ENCODE results near the gene CCT4.

CCT4 gene

DNA sequence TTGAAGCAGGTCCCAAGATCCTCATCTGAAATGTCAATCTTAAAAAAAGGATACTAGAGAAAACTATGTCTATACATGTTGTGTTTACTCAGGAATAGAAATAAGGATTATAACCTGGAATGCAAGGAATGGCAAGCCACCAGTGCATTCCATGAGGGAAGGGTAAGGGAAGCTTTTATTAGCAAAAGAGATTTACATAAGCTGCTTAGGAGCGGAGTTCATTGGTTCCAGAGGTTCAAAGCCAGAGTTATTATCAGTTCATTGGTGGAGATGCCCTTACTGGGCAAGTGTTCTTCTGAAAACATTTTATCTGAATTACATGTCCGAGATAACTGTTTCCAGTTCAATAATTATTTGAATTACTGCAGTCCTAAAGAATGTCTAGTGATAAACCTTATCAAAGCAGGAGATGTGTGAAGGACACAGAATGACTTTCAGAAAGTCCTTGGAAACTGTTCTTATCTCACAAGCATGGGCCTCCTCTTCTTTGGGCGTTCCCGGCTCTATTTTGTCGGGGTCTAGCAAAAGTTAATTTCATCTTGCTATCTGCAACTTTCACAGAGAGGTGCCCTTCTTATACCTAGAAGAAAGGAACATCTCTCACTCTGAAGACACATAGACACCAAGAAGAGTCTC, 40.5 kb upstream of the CCT4 start:
- H3K4me3 ChIP-seq (ENCODE audit: low read length in 2 of 2): no peak overlapping the region
- H3K23ac ChIP-seq (ENCODE audit: low read depth, low read length, poor library complexity): no peak overlapping the region
- H3K36me3 ChIP-seq (replicated peaks in 1 of 2; ENCODE audit: control insufficient read depth in 2 of 2, insufficient read depth in 2 of 2, low read length in 2 of 2): no peaks in the 10 kb centered on the region
- no peak for DNase-seq (ENCODE audit: low spot score)
- H3K4me1 ChIP-seq (ENCODE audit: control insufficient read depth in 2 of 2, insufficient read depth in 1 of 2, low read depth in 1 of 2, low read length in 2 of 2): no peaks in the 10 kb centered on the region
- H3K9ac ChIP-seq (ENCODE audit: low read depth, low read length, poor library complexity): no peak overlapping the region
- H3K27ac ChIP-seq (replicated peaks; ENCODE audit: low read length): no peak overlapping the region
- no peak overlapping the region for H3K4ac ChIP-seq (ENCODE audit: low read length)
- H2AFZ ChIP-seq (ENCODE audit: low read length): no peak overlapping the region
- no CpG with 5 or more reads among the region's 5 CpGs for WGBS, 2 donors (ENCODE audit: extremely low coverage in 2 of 2, insufficient read length in 2 of 2, insufficient replicate concordance in 1 of 2)
- no peak overlapping the region for H3K14ac ChIP-seq (ENCODE audit: low read length)
- H3K18ac ChIP-seq (ENCODE audit: low read length): no peak overlapping the region
- H2AK5ac ChIP-seq (ENCODE audit: low read depth, low read length): no peak overlapping the region
- H3K79me1 ChIP-seq (ENCODE audit: low read depth, low read length): peaks cover 5% of the 10 kb centered on the region
- no peak overlapping the region for H3K4me2 ChIP-seq (ENCODE audit: insufficient read depth, low read length, poor library complexity, severe bottlenecking)
- peaks cover 7 to 8% of the 10 kb centered on the region in 2 donors for H3K9me3 ChIP-seq (replicated peaks in 1 of 2; ENCODE audit: control insufficient read depth in 2 of 2, insufficient read depth in 1 of 2, low read depth in 1 of 2, low read length in 2 of 2)
- no peak overlapping the region for H4K8ac ChIP-seq (ENCODE audit: low read depth, low read length)
- no peak overlapping the region for H2BK120ac ChIP-seq (ENCODE audit: low read depth, low read length)
- H2BK12ac ChIP-seq (ENCODE audit: low read length): no peak overlapping the region
- peaks cover 0 to 2% (median 0%) of the 10 kb centered on the region in 3 experiments for H3K27me3 ChIP-seq (ENCODE audit: control insufficient read depth in 3 of 3, insufficient read depth in 3 of 3, low read depth in 1 of 3, low read length in 3 of 3)
- no peak overlapping the region for H4K91ac ChIP-seq (ENCODE audit: low read depth, low read length, poor library complexity)
- no peak overlapping the region for H2BK15ac ChIP-seq (ENCODE audit: low read length)
- H2BK5ac ChIP-seq (ENCODE audit: low read length): no peak overlapping the region

DNA sequence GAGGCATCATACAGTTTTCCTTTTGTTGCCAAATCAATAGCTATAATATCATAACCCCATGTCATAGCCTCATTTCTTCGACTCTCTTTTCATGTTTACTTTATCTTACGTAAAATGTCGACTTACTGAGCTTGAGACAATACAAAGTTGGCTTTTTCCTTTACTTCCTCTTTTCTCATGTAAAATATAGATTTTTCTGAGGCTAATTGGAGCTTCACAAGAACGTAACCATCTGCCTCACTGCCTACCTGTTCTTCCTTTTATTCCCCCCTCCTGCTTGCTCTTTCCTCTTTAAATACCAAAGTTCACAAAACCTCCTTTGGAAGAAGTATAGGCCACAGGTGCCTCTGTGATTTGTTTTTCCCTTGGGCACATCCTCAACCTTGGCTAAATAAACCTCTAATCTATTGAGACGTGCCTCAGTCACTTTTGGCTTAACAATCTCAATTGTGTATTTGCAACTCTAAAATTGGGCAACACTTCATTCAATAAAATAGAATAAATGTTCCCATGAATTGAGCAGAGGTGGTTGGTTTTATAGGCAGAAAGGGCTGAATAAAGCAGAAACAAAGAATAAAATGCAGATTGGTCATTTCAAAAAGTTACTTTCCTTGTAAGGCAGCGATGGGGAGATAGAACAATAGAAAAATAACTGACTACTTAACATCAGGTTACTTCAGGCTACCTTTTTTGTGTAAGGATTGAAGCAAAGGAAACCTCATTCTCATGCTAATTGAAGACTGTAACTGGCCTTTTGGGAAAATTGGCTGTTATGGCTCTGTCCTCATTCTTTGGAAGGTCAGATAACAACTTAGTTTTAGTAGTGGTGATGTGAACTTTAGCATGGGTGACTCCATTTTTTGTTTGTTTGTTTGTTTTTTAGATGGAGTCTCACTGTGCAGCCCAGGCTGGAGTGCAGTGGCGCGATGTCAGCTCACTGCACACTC, 38.3 kb upstream of the CCT4 start:
- Histone ChIP-seq H3K23ac (ENCODE audit: low read depth, low read length, poor library complexity) (no peak overlapping the region), H3K4ac (ENCODE audit: low read length) (no peak overlapping the region), H2BK15ac (ENCODE audit: low read length) (no peak overlapping the region), H3K18ac (ENCODE audit: low read length) (no peak overlapping the region), H3K9me3 (replicated peaks in 1 of 2; ENCODE audit: control insufficient read depth in 2 of 2, insufficient read depth in 1 of 2, low read depth in 1 of 2, low read length in 2 of 2) (no peaks in the 10 kb centered on the region), H2AK5ac (ENCODE audit: low read depth, low read length) (no peak overlapping the region), H3K9ac (ENCODE audit: low read depth, low read length, poor library complexity) (no peak overlapping the region), H3K27ac (replicated peaks; ENCODE audit: low read length) (no peak overlapping the region), H3K79me1 (ENCODE audit: low read depth, low read length) (no peaks in the 10 kb centered on the region), H3K36me3 (replicated peaks in 1 of 2; ENCODE audit: control insufficient read depth in 2 of 2, insufficient read depth in 2 of 2, low read length in 2 of 2) (no peaks in the 10 kb centered on the region), H4K91ac (ENCODE audit: low read depth, low read length, poor library complexity) (no peak overlapping the region), H3K4me3 (ENCODE audit: low read length in 2 of 2) (no peak overlapping the region), H2BK5ac (ENCODE audit: low read length) (no peak overlapping the region), H3K27me3 (ENCODE audit: control insufficient read depth in 3 of 3, insufficient read depth in 3 of 3, low read depth in 1 of 3, low read length in 3 of 3) (no peaks in the 10 kb centered on the region), H3K4me1 (ENCODE audit: control insufficient read depth in 2 of 2, insufficient read depth in 1 of 2, low read depth in 1 of 2, low read length in 2 of 2) (no peaks in the 10 kb centered on the region), H3K14ac (ENCODE audit: low read length) (no peak overlapping the region), H3K4me2 (ENCODE audit: insufficient read depth, low read length, poor library complexity, severe bottlenecking) (no peak overlapping the region), H2BK12ac (ENCODE audit: low read length) (no peak overlapping the region), H2BK120ac (ENCODE audit: low read depth, low read length) (no peak overlapping the region), H2AFZ (ENCODE audit: low read length) (no peak overlapping the region), H4K8ac (ENCODE audit: low read depth, low read length) (no peak overlapping the region)
- no CpG with 5 or more reads among the region's 8 CpGs for WGBS, 2 donors (ENCODE audit: extremely low coverage in 2 of 2, insufficient read length in 2 of 2, insufficient replicate concordance in 1 of 2)
- no peak for DNase-seq (ENCODE audit: low spot score)

DNA sequence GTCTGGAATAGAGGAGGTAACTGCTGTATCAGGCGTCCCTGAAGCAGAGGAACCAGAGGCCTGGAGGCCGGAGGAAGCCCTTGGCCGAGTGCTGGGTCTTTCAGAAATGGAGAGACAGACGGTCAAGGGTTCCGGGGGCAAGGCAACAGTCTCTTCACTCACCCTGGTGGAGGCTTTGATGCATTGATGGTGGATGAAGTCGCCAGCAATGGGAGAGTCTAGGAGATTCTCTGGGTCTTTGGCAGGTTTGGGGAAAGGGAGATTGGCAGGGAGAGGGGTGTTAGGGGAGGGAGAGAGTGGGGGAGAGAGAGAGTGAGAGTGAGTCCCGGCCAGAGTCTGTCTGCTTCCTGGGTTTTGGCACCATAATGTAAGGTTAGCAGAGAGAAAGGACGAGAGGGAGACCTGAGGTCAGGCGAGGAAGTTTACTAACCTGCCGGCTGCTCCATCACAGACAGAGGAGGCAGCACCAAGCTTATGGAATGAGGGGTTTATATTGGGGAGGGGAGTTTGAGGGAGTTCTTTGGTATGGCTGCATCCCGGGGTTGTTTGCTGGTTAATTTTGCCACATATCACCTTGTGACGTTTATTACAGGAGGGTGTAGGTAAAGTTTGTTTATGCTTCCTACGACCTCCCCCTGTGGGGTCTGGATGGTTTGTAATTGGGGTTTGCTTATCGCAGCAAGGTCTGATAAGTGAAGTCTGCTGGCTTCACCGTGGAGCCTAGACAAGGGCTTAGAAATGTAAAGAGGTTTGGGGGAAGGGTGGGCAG, 36.6 kb upstream of the CCT4 start:
- H3K27me3 ChIP-seq (ENCODE audit: control insufficient read depth in 3 of 3, insufficient read depth in 3 of 3, low read depth in 1 of 3, low read length in 3 of 3): no peaks in the 10 kb centered on the region
- no peak overlapping the region for H2AFZ ChIP-seq (ENCODE audit: low read length)
- no peak overlapping the region for H4K8ac ChIP-seq (ENCODE audit: low read depth, low read length)
- H3K36me3 ChIP-seq (replicated peaks in 1 of 2; ENCODE audit: control insufficient read depth in 2 of 2, insufficient read depth in 2 of 2, low read length in 2 of 2): no peaks in the 10 kb centered on the region
- no CpG with 5 or more reads among the region's 15 CpGs for WGBS, 2 donors (ENCODE audit: extremely low coverage in 2 of 2, insufficient read length in 2 of 2, insufficient replicate concordance in 1 of 2)
- no peak overlapping the region for H3K27ac ChIP-seq (replicated peaks; ENCODE audit: low read length)
- no peak overlapping the region for H3K9ac ChIP-seq (ENCODE audit: low read depth, low read length, poor library complexity)
- H3K18ac ChIP-seq (ENCODE audit: low read length): no peak overlapping the region
- H2BK15ac ChIP-seq (ENCODE audit: low read length): no peak overlapping the region
- H3K4me2 ChIP-seq (ENCODE audit: insufficient read depth, low read length, poor library complexity, severe bottlenecking): no peak overlapping the region
- H2BK12ac ChIP-seq (ENCODE audit: low read length): no peak overlapping the region
- H3K79me1 ChIP-seq (ENCODE audit: low read depth, low read length): no peaks in the 10 kb centered on the region
- no peak for DNase-seq (ENCODE audit: low spot score)
- no peak overlapping the region for H4K91ac ChIP-seq (ENCODE audit: low read depth, low read length, poor library complexity)
- H3K9me3 ChIP-seq (replicated peaks in 1 of 2; ENCODE audit: control insufficient read depth in 2 of 2, insufficient read depth in 1 of 2, low read depth in 1 of 2, low read length in 2 of 2): no peaks in the 10 kb centered on the region
- H2BK120ac ChIP-seq (ENCODE audit: low read depth, low read length): no peak overlapping the region
- no peak overlapping the region for H2BK5ac ChIP-seq (ENCODE audit: low read length)
- H2AK5ac ChIP-seq (ENCODE audit: low read depth, low read length): no peak overlapping the region
- no peak overlapping the region for H3K14ac ChIP-seq (ENCODE audit: low read length)
- no peak overlapping the region for H3K4ac ChIP-seq (ENCODE audit: low read length)
- no peaks in the 10 kb centered on the region for H3K4me1 ChIP-seq (ENCODE audit: control insufficient read depth in 2 of 2, insufficient read depth in 1 of 2, low read depth in 1 of 2, low read length in 2 of 2)
- H3K4me3 ChIP-seq (ENCODE audit: low read length in 2 of 2): no peak overlapping the region
- no peak overlapping the region for H3K23ac ChIP-seq (ENCODE audit: low read depth, low read length, poor library complexity)

DNA sequence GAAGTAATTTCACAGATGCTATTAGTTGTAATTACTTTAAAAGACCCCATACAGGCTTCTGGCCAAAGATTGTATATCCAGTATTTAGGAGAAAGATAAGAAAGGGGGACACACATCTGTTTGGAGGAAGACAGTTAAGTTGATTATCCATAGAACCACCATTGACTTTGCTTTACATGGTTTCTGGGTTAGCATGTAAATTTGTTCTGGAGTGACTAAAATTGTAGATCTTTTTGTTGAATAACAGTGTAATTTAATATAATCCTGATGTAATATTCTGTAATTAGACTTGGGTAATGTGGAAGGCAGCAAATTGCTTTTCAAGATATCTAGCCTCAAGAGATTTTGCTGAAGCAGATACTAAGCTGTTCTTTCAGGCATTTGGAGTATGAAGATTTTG, 34.3 kb upstream of the CCT4 start:
- no peaks in the 10 kb centered on the region for H3K27me3 ChIP-seq (ENCODE audit: control insufficient read depth in 3 of 3, insufficient read depth in 3 of 3, low read depth in 1 of 3, low read length in 3 of 3)
- H4K8ac ChIP-seq (ENCODE audit: low read depth, low read length): no peak overlapping the region
- no peaks in the 10 kb centered on the region for H3K79me1 ChIP-seq (ENCODE audit: low read depth, low read length)
- no peaks in the 10 kb centered on the region for H3K9me3 ChIP-seq (replicated peaks in 1 of 2; ENCODE audit: control insufficient read depth in 2 of 2, insufficient read depth in 1 of 2, low read depth in 1 of 2, low read length in 2 of 2)
- H3K14ac ChIP-seq (ENCODE audit: low read length): no peak overlapping the region
- H3K23ac ChIP-seq (ENCODE audit: low read depth, low read length, poor library complexity): no peak overlapping the region
- no peak overlapping the region for H3K4ac ChIP-seq (ENCODE audit: low read length)
- DNase-seq (ENCODE audit: low spot score): no peak
- no peak overlapping the region for H4K91ac ChIP-seq (ENCODE audit: low read depth, low read length, poor library complexity)
- no peak overlapping the region for H2BK15ac ChIP-seq (ENCODE audit: low read length)
- no peak overlapping the region for H2AFZ ChIP-seq (ENCODE audit: low read length)
- H2BK12ac ChIP-seq (ENCODE audit: low read length): no peak overlapping the region
- no peak overlapping the region for H3K27ac ChIP-seq (replicated peaks; ENCODE audit: low read length)
- H3K4me2 ChIP-seq (ENCODE audit: insufficient read depth, low read length, poor library complexity, severe bottlenecking): no peak overlapping the region
- H3K4me3 ChIP-seq (ENCODE audit: low read length in 2 of 2): no peak overlapping the region
- H3K9ac ChIP-seq (ENCODE audit: low read depth, low read length, poor library complexity): no peak overlapping the region
- no peaks in the 10 kb centered on the region for H3K36me3 ChIP-seq (replicated peaks in 1 of 2; ENCODE audit: control insufficient read depth in 2 of 2, insufficient read depth in 2 of 2, low read length in 2 of 2)
- no peaks in the 10 kb centered on the region for H3K4me1 ChIP-seq (ENCODE audit: control insufficient read depth in 2 of 2, insufficient read depth in 1 of 2, low read depth in 1 of 2, low read length in 2 of 2)
- H3K18ac ChIP-seq (ENCODE audit: low read length): no peak overlapping the region
- H2BK120ac ChIP-seq (ENCODE audit: low read depth, low read length): no peak overlapping the region
- no peak overlapping the region for H2BK5ac ChIP-seq (ENCODE audit: low read length)
- H2AK5ac ChIP-seq (ENCODE audit: low read depth, low read length): no peak overlapping the region

All from neuronal stem cell (in vitro differentiated cells).